Type B pancreatic cell (in vitro differentiated cells): ENCODE measurements around the gene WEE1. TPM values are rescaled to one million over a fixed set of nuclear protein-coding genes. Genes with fewer than 3 reads are reported as not detected.

Experiments
- DNase-seq: peaks from one replicate; pipeline ENCODE4 v3.0.0; 2021; ENCODE audit warnings: mixed read lengths; ENCODE audit not compliant: unreplicated experiment; ENCODE audit errors: extremely low spot score
- H3K27ac Mint-ChIP-seq: 2 replicates; pipeline ENCODE4 v1.8.0; 2021; ENCODE audit warnings: mild to moderate bottlenecking, mixed read lengths
- H3K27me3 Mint-ChIP-seq: 2 replicates; pipeline ENCODE4 v1.8.0; 2021; ENCODE audit warnings: mixed read lengths
- H3K36me3 Mint-ChIP-seq: 2 replicates; pipeline ENCODE4 v1.8.0; 2021; ENCODE audit warnings: mixed read lengths
- H3K4me1 Mint-ChIP-seq: one replicate; pipeline ENCODE4 v1.8.0; 2021; ENCODE audit warnings: mixed read lengths; ENCODE audit not compliant: unreplicated experiment
- H3K4me3 Mint-ChIP-seq: 2 replicates; pipeline ENCODE4 v1.8.0; 2021; ENCODE audit warnings: mild to moderate bottlenecking, mixed read lengths
- H3K9me3 Mint-ChIP-seq: 2 replicates; pipeline ENCODE4 v1.8.0; 2021; ENCODE audit warnings: mixed read lengths
- CTCF ChIP-seq: fragments of 200-600 bp; sonication (generic); conservative IDR thresholded peaks from 2 replicates; pipeline ENCODE4 v1.5.0; 2021; ENCODE audit warnings: antibody characterized with exemption, mild to moderate bottlenecking
- total RNA-seq: library from RNA; stranded (reverse); gene quantifications from 2 replicates; pipeline ENCODE4 v1.2.1, GENCODE V29; 2021; ENCODE audit warnings: low replicate concordance

WEE1 gene
- total RNA-seq, 1 donor from 2014 or later = 80.1 TPM

GRCh38 chr11:9594267-9595046 lies 21.0 kb downstream of the WEE1 start:
- no peak for TF ChIP-seq CTCF
- no peak overlapping the region for H3K4me3 Mint-ChIP-seq
- H3K36me3 Mint-ChIP-seq = peaks cover under 1% of the 10 kb centered on the region
- no peaks in the 10 kb centered on the region for H3K27me3 Mint-ChIP-seq
- no peaks in the 10 kb centered on the region for H3K9me3 Mint-ChIP-seq
- DNase-seq = no peak
- no peaks in the 10 kb centered on the region for H3K4me1 Mint-ChIP-seq
- no peak overlapping the region for H3K27ac Mint-ChIP-seq

GRCh38 chr11:9596926-9597464 lies 23.5 kb downstream of the WEE1 start:
- Mint-ChIP-seq H3K4me3 (no peak overlapping the region), H3K36me3 (no peaks in the 10 kb centered on the region), H3K27ac (no peak overlapping the region), H3K27me3 (no peaks in the 10 kb centered on the region), H3K9me3 (no peaks in the 10 kb centered on the region), H3K4me1 (peaks cover 14% of the 10 kb centered on the region)
- TF ChIP-seq CTCF = no peak
- DNase-seq = no peak

GRCh38 chr11:9600166-9600565 lies 26.7 kb downstream of the WEE1 start:
- Mint-ChIP-seq H3K4me3 (no peak overlapping the region), H3K27ac (peak overlapping the region; percentile 90), H3K27me3 (no peaks in the 10 kb centered on the region), H3K4me1 (peaks cover 14% of the 10 kb centered on the region), H3K36me3 (no peaks in the 10 kb centered on the region), H3K9me3 (no peaks in the 10 kb centered on the region)
- no peak for DNase-seq
- no peak for TF ChIP-seq CTCF

GRCh38 chr11:9600644-9601036 lies 27.2 kb downstream of the WEE1 start:
- Mint-ChIP-seq H3K36me3 (no peaks in the 10 kb centered on the region), H3K27ac (peak overlapping the region; percentile 90), H3K9me3 (no peaks in the 10 kb centered on the region), H3K4me1 (peaks cover 14% of the 10 kb centered on the region), H3K4me3 (peak overlapping the region; percentile 42), H3K27me3 (no peaks in the 10 kb centered on the region)
- no peak for DNase-seq
- no peak for TF ChIP-seq CTCF

- TF ChIP-seq CTCF = no peak
- Mint-ChIP-seq H3K27ac (peak overlapping the region; percentile 90), H3K9me3 (no peaks in the 10 kb centered on the region), H3K27me3 (no peaks in the 10 kb centered on the region), H3K4me1 (peaks cover 14% of the 10 kb centered on the region), H3K36me3 (no peaks in the 10 kb centered on the region), H3K4me3 (peak overlapping the region; percentile 42)
- DNase-seq = no peak
These were observed 27.8 kb downstream of the WEE1 start for GRCh38 chr11:9601037-9601875.
